Tibial artery (tissue), 4 donors: ENCODE measurements around the gene TMC8.

ENCODE experiments used
- DNase-seq, 2 donors: peaks; one replicate each; pipeline ENCODE4 v3.0.0-alpha.2; 2019
- H3K27ac ChIP-seq, 2 donors: fragments of 200-600 bp; sonication (generic) in 1 of 2; 1 replicate in 1 of 2; 2 replicates in 1 of 2; pipeline ENCODE4 v1.5.1; 2018 to 2019; ENCODE audit warnings: mild to moderate bottlenecking in 1 of 2
- H3K27me3 ChIP-seq, 2 donors: fragments of 200-600 bp; sonication (generic) in 1 of 2; one replicate each; pipeline versions ENCODE4 v1.5.1 to v1.6.0; 2016 to 2019
- H3K36me3 ChIP-seq, 3 donors: fragments of 200-600 bp; sonication (generic) in 2 of 3; one replicate each; pipeline ENCODE4 v1.5.1; 2016 to 2019; ENCODE audit warnings: mild to moderate bottlenecking in 2 of 3
- H3K4me1 ChIP-seq, 4 donors: fragments of 200-600 bp; sonication (generic) in 2 of 4; 1 replicate in 3 of 4; 2 replicates in 1 of 4; pipeline ENCODE4 v1.5.1; 2016 to 2019
- H3K4me3 ChIP-seq, 2 donors: fragments of 200-600 bp; sonication (generic) in 1 of 2; 1 replicate in 1 of 2; 2 replicates in 1 of 2; pipeline ENCODE4 v1.5.1; 2018 to 2019; ENCODE audit warnings: mild to moderate bottlenecking in 2 of 2
- H3K9me3 ChIP-seq, 3 donors: fragments of 200-600 bp; sonication (generic) in 1 of 3; one replicate each; pipeline ENCODE4 v1.5.1; 2016 to 2019
- intact Hi-C: fragments of 100-400 bp; cut with DNase I; formaldehyde crosslinking; loops from one replicate; pipeline ENCODE4 v1.15.0; 2023; ENCODE audit warnings: low total_unique reads
- TF ChIP-seq, protein P1 (sequence below), 2 experiments: fragments of 200-600 bp in 1 of 2; fragments of 450-650 bp in 1 of 2; IDR thresholded peaks; one replicate each; pipeline ENCODE4 v1.5.1; 2017 to 2019; ENCODE audit warnings: antibody characterized with exemption in 2 of 2, mild to moderate bottlenecking in 1 of 2, moderate library complexity in 1 of 2

TMC8 gene

GRCh38 chr17:78133971-78134898, 3.7 kb downstream of the TMC8 start:
- H3K27me3 ChIP-seq: peaks cover 0 to 49% of the 10 kb centered on the region in 2 donors
- H3K9me3 ChIP-seq: no peaks in the 10 kb centered on the region
- H3K36me3 ChIP-seq: no peaks in the 10 kb centered on the region
- DNase-seq: no peak
- TF ChIP-seq, protein P1, sequence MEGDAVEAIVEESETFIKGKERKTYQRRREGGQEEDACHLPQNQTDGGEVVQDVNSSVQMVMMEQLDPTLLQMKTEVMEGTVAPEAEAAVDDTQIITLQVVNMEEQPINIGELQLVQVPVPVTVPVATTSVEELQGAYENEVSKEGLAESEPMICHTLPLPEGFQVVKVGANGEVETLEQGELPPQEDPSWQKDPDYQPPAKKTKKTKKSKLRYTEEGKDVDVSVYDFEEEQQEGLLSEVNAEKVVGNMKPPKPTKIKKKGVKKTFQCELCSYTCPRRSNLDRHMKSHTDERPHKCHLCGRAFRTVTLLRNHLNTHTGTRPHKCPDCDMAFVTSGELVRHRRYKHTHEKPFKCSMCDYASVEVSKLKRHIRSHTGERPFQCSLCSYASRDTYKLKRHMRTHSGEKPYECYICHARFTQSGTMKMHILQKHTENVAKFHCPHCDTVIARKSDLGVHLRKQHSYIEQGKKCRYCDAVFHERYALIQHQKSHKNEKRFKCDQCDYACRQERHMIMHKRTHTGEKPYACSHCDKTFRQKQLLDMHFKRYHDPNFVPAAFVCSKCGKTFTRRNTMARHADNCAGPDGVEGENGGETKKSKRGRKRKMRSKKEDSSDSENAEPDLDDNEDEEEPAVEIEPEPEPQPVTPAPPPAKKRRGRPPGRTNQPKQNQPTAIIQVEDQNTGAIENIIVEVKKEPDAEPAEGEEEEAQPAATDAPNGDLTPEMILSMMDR (IDR thresholded peaks at IDR 0.05): no peak
- intact Hi-C loops: no loop called here
- H3K4me1 ChIP-seq: peaks cover 0 to 25% (median 17%) of the 10 kb centered on the region in 4 donors
- no peak overlapping the region for H3K4me3 ChIP-seq
- no peak overlapping the region for H3K27ac ChIP-seq

GRCh38 chr17:78134899-78135385, 4.4 kb downstream of the TMC8 start:
- intact Hi-C loops: no loop called here
- H3K4me3 ChIP-seq: no peak overlapping the region
- no peaks in the 10 kb centered on the region for H3K9me3 ChIP-seq
- H3K27ac ChIP-seq: no peak overlapping the region
- TF ChIP-seq, protein P1 (IDR thresholded peaks at IDR 0.05): no peak
- H3K36me3 ChIP-seq: no peaks in the 10 kb centered on the region
- peaks cover 0 to 25% (median 15%) of the 10 kb centered on the region in 4 donors for H3K4me1 ChIP-seq
- H3K27me3 ChIP-seq: peaks cover 0 to 42% of the 10 kb centered on the region in 2 donors
- no peak for DNase-seq

DNA sequence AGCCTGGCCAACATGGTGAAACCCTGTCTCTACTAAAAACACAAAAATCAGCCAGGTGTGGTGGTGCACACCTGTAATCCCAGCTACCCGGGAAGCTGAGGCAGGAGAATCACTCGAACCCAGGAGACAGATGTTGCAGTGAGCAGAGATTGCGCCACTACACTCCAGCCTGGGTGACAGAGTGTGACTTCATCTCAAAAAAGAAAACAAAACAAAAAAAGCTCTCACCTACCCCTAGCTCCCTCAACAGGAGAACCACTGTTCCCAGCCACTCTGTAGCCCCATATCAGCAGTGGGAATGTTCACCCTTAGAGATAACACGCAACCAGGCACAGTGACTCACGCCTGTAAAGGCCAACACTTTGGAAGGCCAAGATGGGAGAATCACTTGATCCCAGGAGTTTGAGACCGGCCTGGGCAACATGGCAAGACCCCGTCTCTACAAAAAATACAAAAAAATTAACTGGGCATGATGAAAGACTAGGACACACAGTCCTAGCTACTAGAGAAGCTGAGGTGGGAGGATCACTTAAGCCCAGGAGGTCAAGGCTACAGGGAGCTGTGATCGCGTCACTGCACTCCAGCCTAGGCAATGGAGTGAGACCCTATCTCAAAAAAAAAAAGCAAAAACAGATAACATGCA, 5.4 kb downstream of the TMC8 start:
- Histone ChIP-seq H3K27ac (no peak overlapping the region), H3K4me1 (peaks cover 0 to 28% (median 23%) of the 10 kb centered on the region in 4 donors), H3K9me3 (no peaks in the 10 kb centered on the region), H3K4me3 (no peak overlapping the region), H3K36me3 (no peaks in the 10 kb centered on the region), H3K27me3 (peaks cover 0 to 34% of the 10 kb centered on the region in 2 donors)
- intact Hi-C loops: no loop called here
- TF ChIP-seq, protein P1 (IDR thresholded peaks at IDR 0.05): no peak
- DNase-seq: no peak

DNA sequence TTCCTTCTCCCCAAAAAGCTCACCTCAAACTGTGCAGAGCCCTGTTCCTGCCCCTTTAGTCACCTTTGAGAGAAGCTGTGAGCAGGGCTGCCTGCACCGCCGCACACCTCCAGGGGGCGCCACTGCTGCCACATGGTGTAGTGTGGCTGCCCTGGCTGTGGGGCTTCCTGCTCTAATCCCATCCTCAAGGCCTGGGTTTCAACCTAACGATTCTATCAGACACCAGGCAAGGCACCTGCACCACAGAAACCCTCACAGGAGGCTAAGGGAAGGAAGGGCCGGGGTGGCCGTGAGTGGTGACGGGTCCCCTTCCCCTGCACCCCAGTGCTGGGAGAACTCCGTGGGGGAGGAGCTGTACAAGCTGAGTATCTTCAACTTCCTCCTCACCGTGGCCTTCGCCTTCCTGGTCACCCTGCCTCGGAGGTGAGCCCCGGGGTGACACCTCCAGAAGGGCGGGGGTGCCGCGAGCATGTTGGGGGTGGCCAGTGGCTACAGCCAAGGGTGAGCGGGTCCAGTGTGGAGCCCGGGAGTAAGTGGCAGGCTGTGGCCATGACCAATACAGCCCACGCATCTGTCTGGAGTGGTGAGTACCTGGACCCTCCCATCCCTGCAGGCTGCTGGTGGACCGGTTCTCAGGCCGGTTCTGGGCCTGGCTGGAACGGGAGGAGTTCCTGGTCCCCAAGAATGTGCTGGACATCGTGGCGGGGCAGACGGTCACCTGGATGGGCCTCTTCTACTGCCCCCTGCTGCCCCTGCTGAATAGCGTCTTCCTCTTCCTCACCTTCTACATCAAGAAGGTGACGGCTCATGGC, 7.0 kb downstream of the TMC8 start:
- TF ChIP-seq, protein P1 (IDR thresholded peaks at IDR 0.05): no peak
- DNase-seq: no peak
- H3K27ac ChIP-seq: no peak overlapping the region
- intact Hi-C loops: no loop called here
- H3K4me1 ChIP-seq: peaks cover 0 to 12% (median 9%) of the 10 kb centered on the region in 4 donors
- H3K9me3 ChIP-seq: no peaks in the 10 kb centered on the region
- H3K27me3 ChIP-seq: peaks cover 0 to 32% of the 10 kb centered on the region in 2 donors
- H3K36me3 ChIP-seq: no peaks in the 10 kb centered on the region
- no peak overlapping the region for H3K4me3 ChIP-seq
